ENCODE data around the gene PROX1. TPM values are rescaled to one million over a fixed set of nuclear protein-coding genes. Genes with fewer than 3 reads are reported as not detected.

Gene PROX1
- total RNA-seq, 1 donor from 2014 or later: 14.3 TPM

- H3K36me3 Mint-ChIP-seq (ENCODE audit: low read depth): peaks cover 16% of the 10 kb centered on the region
- DNase-seq (ENCODE audit: low read depth, low spot score): no peak
- no peak overlapping the region for H3K27ac Mint-ChIP-seq (ENCODE audit: unreplicated experiment)
- H3K27me3 Mint-ChIP-seq (ENCODE audit: low read depth): no peaks in the 10 kb centered on the region
- TF ChIP-seq CTCF (conservative IDR thresholded peaks at IDR 0.05): no peak
- H3K9me3 Mint-ChIP-seq: no peaks in the 10 kb centered on the region
- no peak overlapping the region for H3K4me3 Mint-ChIP-seq
- H3K4me1 Mint-ChIP-seq: peaks cover 36% of the 10 kb centered on the region
Observed at GRCh38 chr1:214010717-214011116, 22.9 kb downstream of the PROX1 start.

- H3K36me3 Mint-ChIP-seq (ENCODE audit: low read depth): peaks cover 16% of the 10 kb centered on the region
- peaks cover 47% of the 10 kb centered on the region for H3K4me1 Mint-ChIP-seq
- no peak for TF ChIP-seq CTCF (conservative IDR thresholded peaks at IDR 0.05)
- no peaks in the 10 kb centered on the region for H3K27me3 Mint-ChIP-seq (ENCODE audit: low read depth)
- no peak overlapping the region for H3K27ac Mint-ChIP-seq (ENCODE audit: unreplicated experiment)
- no peak for DNase-seq (ENCODE audit: low read depth, low spot score)
- no peaks in the 10 kb centered on the region for H3K9me3 Mint-ChIP-seq
- H3K4me3 Mint-ChIP-seq: no peak overlapping the region
Observed at GRCh38 chr1:214012418-214012817, 24.6 kb downstream of the PROX1 start.

- Mint-ChIP-seq H3K27me3 (ENCODE audit: low read depth) (no peaks in the 10 kb centered on the region), H3K36me3 (ENCODE audit: low read depth) (peaks cover 13% of the 10 kb centered on the region), H3K4me3 (no peak overlapping the region), H3K27ac (ENCODE audit: unreplicated experiment) (no peak overlapping the region), H3K4me1 (peaks cover 53% of the 10 kb centered on the region), H3K9me3 (no peaks in the 10 kb centered on the region)
- DNase-seq (ENCODE audit: low read depth, low spot score): no peak
- TF ChIP-seq CTCF (conservative IDR thresholded peaks at IDR 0.05): no peak
Observed at GRCh38 chr1:214013614-214014377, 26.0 kb downstream of the PROX1 start.

GRCh38 chr1:214014730-214015129 lies 27.0 kb downstream of the PROX1 start:
- H3K27ac Mint-ChIP-seq (ENCODE audit: unreplicated experiment): no peak overlapping the region
- no peak for DNase-seq (ENCODE audit: low read depth, low spot score)
- no peaks in the 10 kb centered on the region for H3K9me3 Mint-ChIP-seq
- TF ChIP-seq CTCF (conservative IDR thresholded peaks at IDR 0.05): no peak
- peaks cover 53% of the 10 kb centered on the region for H3K4me1 Mint-ChIP-seq
- H3K27me3 Mint-ChIP-seq (ENCODE audit: low read depth): no peaks in the 10 kb centered on the region
- no peak overlapping the region for H3K4me3 Mint-ChIP-seq
- H3K36me3 Mint-ChIP-seq (ENCODE audit: low read depth): peaks cover 13% of the 10 kb centered on the region

GRCh38 chr1:214017191-214017982 lies 29.6 kb downstream of the PROX1 start:
- no peak for DNase-seq (ENCODE audit: low read depth, low spot score)
- peak overlapping the region; percentile 69 for H3K27ac Mint-ChIP-seq (ENCODE audit: unreplicated experiment)
- no peaks in the 10 kb centered on the region for H3K27me3 Mint-ChIP-seq (ENCODE audit: low read depth)
- H3K9me3 Mint-ChIP-seq: no peaks in the 10 kb centered on the region
- peak overlapping the region; percentile 5 for H3K4me3 Mint-ChIP-seq
- TF ChIP-seq CTCF (conservative IDR thresholded peaks at IDR 0.05): no peak
- peaks cover 56% of the 10 kb centered on the region for H3K4me1 Mint-ChIP-seq
- peaks cover 6% of the 10 kb centered on the region for H3K36me3 Mint-ChIP-seq (ENCODE audit: low read depth)
